Measurements from ENCODE around the gene GPR162. TPM values are rescaled to one million over a fixed set of nuclear protein-coding genes. Genes with fewer than 3 reads are reported as not detected.

The GPR162 gene
- total and polyA plus RNA-seq, 2 experiments from 2014 or later, result 2.3 TPM

DNA sequence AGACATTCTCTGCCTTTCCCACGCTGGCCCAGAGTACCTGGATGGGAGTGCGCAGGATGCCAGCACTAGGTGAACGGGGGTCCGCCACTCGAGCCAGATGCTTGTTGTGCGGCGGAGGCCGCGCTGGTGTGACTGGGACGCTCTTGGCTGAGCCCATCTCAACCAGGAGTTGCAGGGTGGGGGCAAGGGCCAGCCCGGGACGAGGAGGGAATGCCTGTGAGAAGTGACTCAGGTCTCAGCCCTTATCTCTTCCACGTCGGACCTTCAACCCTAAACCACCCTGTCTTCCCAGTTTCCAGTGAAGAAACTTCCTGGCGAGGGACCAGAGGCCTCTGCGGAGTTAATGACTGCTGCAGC, 29.2 kb downstream of the GPR162 start:
- Histone ChIP-seq H3K27ac (peak overlapping the region; percentile 69), H3K9me2 (replicated peaks; ENCODE audit: insufficient read depth) (no peaks in the 10 kb centered on the region), H3K36me3 (replicated peaks; ENCODE audit: insufficient read depth, low read depth) (no peaks in the 10 kb centered on the region), H3K4me1 (ENCODE audit: insufficient read depth) (peaks cover 13% of the 10 kb centered on the region), H3K27me3 (no peaks in the 10 kb centered on the region), H2AFZ (no peak overlapping the region), H4K20me1 (ENCODE audit: insufficient read depth, poor library complexity, severe bottlenecking) (no peaks in the 10 kb centered on the region), H3K4me3 (no peak overlapping the region), H3K4me2 (peak overlapping the region; percentile 76), H3K9me3 (ENCODE audit: low read depth) (no peaks in the 10 kb centered on the region), H3K79me2 (peaks cover 26% of the 10 kb centered on the region)
- TF ChIP-seq EZH2phosphoT487 (IDR thresholded peaks at IDR 0.05; ENCODE audit: low read depth, severe bottlenecking, unreplicated experiment) (no peak), EZH2 (IDR thresholded peaks at IDR 0.05; ENCODE audit: borderline replicate concordance) (no peak)
- TF ChIP-seq, protein P1, sequence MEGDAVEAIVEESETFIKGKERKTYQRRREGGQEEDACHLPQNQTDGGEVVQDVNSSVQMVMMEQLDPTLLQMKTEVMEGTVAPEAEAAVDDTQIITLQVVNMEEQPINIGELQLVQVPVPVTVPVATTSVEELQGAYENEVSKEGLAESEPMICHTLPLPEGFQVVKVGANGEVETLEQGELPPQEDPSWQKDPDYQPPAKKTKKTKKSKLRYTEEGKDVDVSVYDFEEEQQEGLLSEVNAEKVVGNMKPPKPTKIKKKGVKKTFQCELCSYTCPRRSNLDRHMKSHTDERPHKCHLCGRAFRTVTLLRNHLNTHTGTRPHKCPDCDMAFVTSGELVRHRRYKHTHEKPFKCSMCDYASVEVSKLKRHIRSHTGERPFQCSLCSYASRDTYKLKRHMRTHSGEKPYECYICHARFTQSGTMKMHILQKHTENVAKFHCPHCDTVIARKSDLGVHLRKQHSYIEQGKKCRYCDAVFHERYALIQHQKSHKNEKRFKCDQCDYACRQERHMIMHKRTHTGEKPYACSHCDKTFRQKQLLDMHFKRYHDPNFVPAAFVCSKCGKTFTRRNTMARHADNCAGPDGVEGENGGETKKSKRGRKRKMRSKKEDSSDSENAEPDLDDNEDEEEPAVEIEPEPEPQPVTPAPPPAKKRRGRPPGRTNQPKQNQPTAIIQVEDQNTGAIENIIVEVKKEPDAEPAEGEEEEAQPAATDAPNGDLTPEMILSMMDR (IDR thresholded peaks at IDR 0.05; ENCODE audit: poor library complexity), result no peak
- 14% methylated on average over 16 of the region's 16 CpGs for WGBS (ENCODE audit: low lambda C conversion rate, missing lambda C conversion rate)
- peak; percentile 86 for DNase-seq (ENCODE audit: low spot score)

DNA sequence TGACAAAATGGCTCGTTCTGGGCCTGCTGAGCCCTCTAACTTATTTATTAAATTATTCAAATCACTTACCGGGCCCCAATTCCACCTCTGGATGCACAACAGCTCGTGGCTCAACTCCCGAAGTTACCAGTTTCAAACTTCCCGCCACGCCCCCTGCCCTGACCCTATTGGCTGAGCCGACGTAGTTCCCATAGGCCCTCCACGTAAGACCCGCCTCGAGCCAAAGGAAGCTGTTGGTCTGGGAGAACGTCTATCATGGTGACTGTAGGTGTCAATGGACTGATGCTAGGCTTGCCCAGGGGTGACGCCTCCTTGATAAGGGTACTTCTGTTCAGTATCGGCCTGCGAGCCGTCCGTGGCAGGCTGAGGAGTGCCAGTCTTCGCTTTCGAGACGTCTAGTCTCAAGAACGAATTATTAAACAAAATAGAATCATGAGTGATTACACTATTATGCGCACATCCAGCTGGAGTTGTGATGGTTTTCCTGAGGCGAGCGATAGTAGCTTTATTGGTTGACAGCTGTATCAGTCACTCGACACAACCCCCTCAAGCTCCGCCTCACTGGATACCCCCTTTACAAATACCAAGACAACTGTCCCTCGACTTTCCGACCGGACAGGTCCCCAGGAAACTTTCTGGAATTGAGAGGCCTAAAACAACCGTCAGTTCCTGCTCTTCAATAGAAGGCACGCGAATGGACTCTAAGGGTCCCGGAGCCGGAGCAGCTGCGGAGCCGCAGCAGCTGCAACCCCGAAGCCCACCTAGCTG, 29.7 kb downstream of the GPR162 start, which contains the start of gene CDCA3:
TSS of gene CDCA3 (minus strand) at position 134 of the 768 bp plus-strand sequence. CDS start 334 bp downstream, outside the sequence.
- Histone ChIP-seq H3K9me3 (ENCODE audit: low read depth) (no peaks in the 10 kb centered on the region), H2AFZ (peak within 1 kb of the TSS; percentile 67), H3K27me3 (no peaks in the 10 kb centered on the region), H3K27ac (peak within 1 kb of the TSS; percentile 89), H3K9me2 (replicated peaks; ENCODE audit: insufficient read depth) (no peaks in the 10 kb centered on the region), H3K36me3 (replicated peaks; ENCODE audit: insufficient read depth, low read depth) (no peaks in the 10 kb centered on the region), H3K4me2 (peak within 1 kb of the TSS; percentile 76), H4K20me1 (ENCODE audit: insufficient read depth, poor library complexity, severe bottlenecking) (no peaks in the 10 kb centered on the region), H3K4me1 (ENCODE audit: insufficient read depth) (peaks cover 13% of the 10 kb centered on the region), H3K79me2 (peaks cover 27% of the 10 kb centered on the region), H3K4me3 (peak within 1 kb of the TSS; percentile 22)
- TF ChIP-seq, protein P1 (IDR thresholded peaks at IDR 0.05; ENCODE audit: poor library complexity), result no peak
- TF ChIP-seq EZH2 (IDR thresholded peaks at IDR 0.05; ENCODE audit: borderline replicate concordance), result no peak
- no peak for TF ChIP-seq EZH2phosphoT487 (IDR thresholded peaks at IDR 0.05; ENCODE audit: low read depth, severe bottlenecking, unreplicated experiment)
- peak; percentile 97 for DNase-seq (ENCODE audit: low spot score)
- under 1% methylated on average over 37 of the region's 37 CpGs for WGBS (ENCODE audit: low lambda C conversion rate, missing lambda C conversion rate)

DNA sequence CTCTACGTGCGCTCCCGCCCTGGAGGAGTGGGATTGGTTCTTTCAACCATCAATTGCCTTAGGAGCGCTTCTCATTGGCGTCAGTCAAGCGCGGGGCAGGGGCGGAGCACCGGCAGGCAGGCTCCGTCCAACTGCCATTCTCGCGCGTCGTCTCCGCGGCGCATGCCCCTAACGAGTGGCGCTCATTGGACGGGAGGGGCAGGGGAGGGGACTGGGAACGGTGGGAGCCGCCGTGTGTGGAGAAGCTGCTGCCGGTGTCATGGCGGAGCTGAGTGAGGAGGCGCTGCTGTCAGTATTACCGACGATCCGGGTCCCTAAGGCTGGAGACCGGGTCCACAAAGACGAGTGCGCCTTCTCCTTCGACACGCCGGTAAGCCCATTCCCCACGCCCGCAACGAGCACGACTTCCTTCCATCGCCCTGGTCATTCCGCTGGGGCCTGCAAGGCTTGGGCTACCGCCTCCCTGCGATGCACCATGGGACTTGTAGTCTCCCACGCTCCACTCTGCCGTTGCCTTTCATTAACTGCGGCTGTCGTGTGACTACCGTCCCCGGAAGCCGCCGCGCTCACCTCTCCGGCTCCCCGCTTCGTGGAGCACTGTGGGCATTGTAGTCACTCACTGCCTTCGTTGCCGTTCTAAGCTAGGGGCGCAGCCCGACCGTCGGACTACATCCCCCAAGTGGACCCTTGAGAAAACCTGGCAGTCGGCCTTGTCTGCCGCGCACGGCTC, 30.5 kb downstream of the GPR162 start, which contains the start of gene USP5:
TSS of gene USP5 (plus strand) at position 230 of the 730 bp plus-strand sequence. CDS start at position 260, 30 bp downstream.
- peaks cover 27% of the 10 kb centered on the region for H3K79me2 ChIP-seq
- no peaks in the 10 kb centered on the region for H3K27me3 ChIP-seq
- WGBS (ENCODE audit: low lambda C conversion rate, missing lambda C conversion rate), result under 1% methylated on average over 58 of the region's 65 CpGs
- no peaks in the 10 kb centered on the region for H3K36me3 ChIP-seq (replicated peaks; ENCODE audit: insufficient read depth, low read depth)
- no peaks in the 10 kb centered on the region for H4K20me1 ChIP-seq (ENCODE audit: insufficient read depth, poor library complexity, severe bottlenecking)
- peak within 1 kb of the TSS; percentile 67 for H2AFZ ChIP-seq
- peak within 1 kb of the TSS; percentile 44 for H3K4me3 ChIP-seq
- TF ChIP-seq EZH2 (IDR thresholded peaks at IDR 0.05; ENCODE audit: borderline replicate concordance), result no peak
- H3K4me1 ChIP-seq (ENCODE audit: insufficient read depth), result peaks cover 13% of the 10 kb centered on the region
- no peaks in the 10 kb centered on the region for H3K9me3 ChIP-seq (ENCODE audit: low read depth)
- peak within 1 kb of the TSS; percentile 81 for H3K4me2 ChIP-seq
- peak within 1 kb of the TSS; percentile 91 for H3K27ac ChIP-seq
- no peaks in the 10 kb centered on the region for H3K9me2 ChIP-seq (replicated peaks; ENCODE audit: insufficient read depth)
- peak; percentile 100 for DNase-seq (ENCODE audit: low spot score)

Data from hepatocyte (in vitro differentiated cells).